GM12878 (cell line): ENCODE measurements around the gene ITIH6.

ENCODE experiments used
- ASH2L ChIP-seq: fragments of 300-600, 200-600 bp; sonication (generic); IDR thresholded peaks from 2 replicates; pipeline ENCODE4 v1.6.1; 2017; ENCODE audit warnings: low read depth, mild to moderate bottlenecking, borderline replicate concordance
- CHD1 ChIP-seq: IDR thresholded peaks from 2 replicates; pipeline ENCODE4 v1.6.1; 2012; ENCODE audit warnings: low read depth, low read length, improper control_type of control experiment
- EP300 ChIP-seq, 2 experiments: fragments of 150-350 bp in 1 of 2; IDR thresholded peaks; 2 replicates each; pipeline ENCODE4 v1.6.1; 2011 to 2012; ENCODE audit warnings: low read depth in 2 of 2, low read length in 2 of 2, borderline replicate concordance in 1 of 2, improper control_type of control experiment in 1 of 2, inconsistent platforms in 1 of 2; ENCODE audit not compliant: control insufficient read depth in 1 of 2
- ETV6 ChIP-seq, 2 experiments: fragments of 450-650 bp in 1 of 2; IDR thresholded peaks in 1 of 2; conservative IDR thresholded peaks in 1 of 2; 2 replicates each; pipeline ENCODE4 v1.6.1; 2014; ENCODE audit warnings: antibody characterized with exemption in 1 of 2, borderline replicate concordance in 1 of 2, low read depth in 1 of 2, mild to moderate bottlenecking in 1 of 2, moderate library complexity in 1 of 2
- KDM1A ChIP-seq: fragments of 200-600 bp; sonication (generic); IDR thresholded peaks from 2 replicates; pipeline ENCODE4 v1.6.1; 2016; ENCODE audit warnings: borderline replicate concordance
- NBN ChIP-seq: fragments of 450-650 bp; IDR thresholded peaks from 2 replicates; pipeline ENCODE4 v1.6.1; 2016
- PBX3 ChIP-seq: IDR thresholded peaks from 2 replicates; pipeline ENCODE4 v1.6.1; 2011; ENCODE audit warnings: mild to moderate bottlenecking, low read depth, low read length, moderate library complexity; ENCODE audit not compliant: insufficient replicate concordance
- POLR2A ChIP-seq: IDR thresholded peaks from 2 replicates; pipeline ENCODE4 v1.6.1; 2011; ENCODE audit warnings: low read depth, mild to moderate bottlenecking, low read length
- POLR2AphosphoS5 ChIP-seq: IDR thresholded peaks from 2 replicates; pipeline ENCODE4 v1.6.1; 2011; ENCODE audit warnings: mild to moderate bottlenecking, low read length, inconsistent platforms
- RCOR1 ChIP-seq: conservative IDR thresholded peaks from 2 replicates; pipeline ENCODE4 v1.6.1; 2012; ENCODE audit warnings: low read depth, low read length, improper control_type of control experiment
- REST ChIP-seq: IDR thresholded peaks from 2 replicates; pipeline ENCODE4 v1.6.1; 2012; ENCODE audit warnings: mild to moderate bottlenecking, low read depth, low read length
- ZBTB4 ChIP-seq: fragments of 450-650 bp; formaldehyde crosslinking; IDR thresholded peaks from 2 replicates; pipeline ENCODE4 v1.4.0; 2022; ENCODE audit warnings: mild to moderate bottlenecking, moderate library complexity

GRCh38 chrX:54810532-54810931 is 12.5 kb upstream of the ITIH6 start:
- TF ChIP-seq PBX3 (no peak), ZBTB4 (no peak), RCOR1 (no peak), ETV6 (conservative IDR thresholded peaks at IDR 0.05 in 1 of 2, IDR thresholded peaks at IDR 0.05 in 1 of 2; ENCODE audit: borderline replicate concordance in 1 of 2, low read depth in 1 of 2) (no peak), EP300 (IDR thresholded peaks at IDR 0.05; ENCODE audit: borderline replicate concordance in 1 of 2, control insufficient read depth in 1 of 2, low read depth in 2 of 2, low read length in 2 of 2) (no peak), CHD1 (no peak), POLR2AphosphoS5 (no peak), POLR2A (no peak), NBN (no peak), REST (no peak), ASH2L (no peak), KDM1A (no peak)
